ENCODE results near the gene SPATA24.

The SPATA24 gene

DNA sequence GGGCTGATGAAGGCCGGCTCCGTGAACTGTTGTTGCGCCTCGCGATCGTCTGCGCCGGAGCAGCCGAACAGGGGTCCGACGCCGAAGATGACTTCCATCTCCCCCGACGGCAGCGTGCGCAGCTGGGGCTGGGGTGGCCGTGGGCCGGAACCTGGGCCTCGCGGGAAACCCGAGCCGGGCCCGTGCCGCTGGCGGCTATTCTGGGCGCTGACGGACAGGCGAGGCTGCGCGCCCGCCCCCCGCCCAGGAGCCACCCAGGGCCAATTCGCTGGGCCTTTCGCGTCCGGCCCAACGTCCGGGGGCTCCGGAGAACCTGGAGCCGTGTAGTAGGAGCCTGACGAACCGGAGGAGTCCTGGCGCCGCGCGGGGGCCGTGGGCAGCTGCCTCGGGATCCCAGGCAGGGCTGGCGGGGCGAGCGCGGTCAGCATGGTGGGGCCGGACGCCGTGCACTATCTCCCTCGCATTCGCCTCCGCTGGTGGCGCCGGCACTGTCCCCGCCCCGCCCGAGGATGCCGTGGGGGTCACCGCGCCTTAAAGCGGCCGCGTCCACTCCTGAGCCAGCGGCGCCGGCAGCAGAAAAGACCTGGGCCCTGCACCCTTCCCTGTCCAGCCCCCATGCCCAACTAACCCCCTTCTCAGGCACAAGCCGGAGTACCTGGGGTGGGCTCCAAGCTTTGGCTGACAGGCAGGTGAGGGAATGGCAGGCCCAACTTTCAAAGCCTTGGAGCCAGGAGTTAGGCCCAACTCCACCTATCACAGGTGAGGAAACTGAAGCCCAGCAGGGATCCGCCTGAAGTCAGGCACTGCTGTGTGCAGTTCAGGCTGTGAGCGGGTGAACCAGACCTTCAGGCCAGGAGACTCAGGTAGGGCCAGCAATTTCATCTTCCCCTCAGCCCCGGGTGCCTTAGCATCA is 9.0 kb downstream of the SPATA24 start, which contains the start of gene PROB1:
TSS of gene PROB1 (minus strand) at position 451 of the 913 bp plus-strand sequence. CDS start at position 428, 23 bp downstream.
- no peak for ATAC-seq (ENCODE audit: insufficient read depth, low read depth)
- no peak within 1 kb of the TSS for H2AFZ ChIP-seq (ENCODE audit: low read depth, low read length)
- H4K20me1 ChIP-seq (ENCODE audit: insufficient read depth, low read length) = peaks cover 34% of the 10 kb centered on the region
- no peak within 1 kb of the TSS for H3K4me3 ChIP-seq (ENCODE audit: low read depth in 1 of 2, low read length in 2 of 2)
- no peak for DNase-seq
- peaks cover 39% of the 10 kb centered on the region for H3K36me3 ChIP-seq (ENCODE audit: insufficient read depth, low read length)
- no peaks in the 10 kb centered on the region for H3K9me3 ChIP-seq (ENCODE audit: insufficient read depth, low read length, severe bottlenecking)
- H3K4me2 ChIP-seq (ENCODE audit: insufficient read depth, low read length) = peak within 1 kb of the TSS; percentile 96
- TF ChIP-seq, protein P1, sequence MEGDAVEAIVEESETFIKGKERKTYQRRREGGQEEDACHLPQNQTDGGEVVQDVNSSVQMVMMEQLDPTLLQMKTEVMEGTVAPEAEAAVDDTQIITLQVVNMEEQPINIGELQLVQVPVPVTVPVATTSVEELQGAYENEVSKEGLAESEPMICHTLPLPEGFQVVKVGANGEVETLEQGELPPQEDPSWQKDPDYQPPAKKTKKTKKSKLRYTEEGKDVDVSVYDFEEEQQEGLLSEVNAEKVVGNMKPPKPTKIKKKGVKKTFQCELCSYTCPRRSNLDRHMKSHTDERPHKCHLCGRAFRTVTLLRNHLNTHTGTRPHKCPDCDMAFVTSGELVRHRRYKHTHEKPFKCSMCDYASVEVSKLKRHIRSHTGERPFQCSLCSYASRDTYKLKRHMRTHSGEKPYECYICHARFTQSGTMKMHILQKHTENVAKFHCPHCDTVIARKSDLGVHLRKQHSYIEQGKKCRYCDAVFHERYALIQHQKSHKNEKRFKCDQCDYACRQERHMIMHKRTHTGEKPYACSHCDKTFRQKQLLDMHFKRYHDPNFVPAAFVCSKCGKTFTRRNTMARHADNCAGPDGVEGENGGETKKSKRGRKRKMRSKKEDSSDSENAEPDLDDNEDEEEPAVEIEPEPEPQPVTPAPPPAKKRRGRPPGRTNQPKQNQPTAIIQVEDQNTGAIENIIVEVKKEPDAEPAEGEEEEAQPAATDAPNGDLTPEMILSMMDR (IDR thresholded peaks at IDR 0.05; ENCODE audit: borderline replicate concordance, extremely low read depth, low read length, poor library complexity, severe bottlenecking) = no peak
- TF ChIP-seq EZH2 (IDR thresholded peaks at IDR 0.05; ENCODE audit: borderline replicate concordance, low read depth, low read length, severe bottlenecking) = no peak
- H3K9ac ChIP-seq (ENCODE audit: low read depth, low read length) = peak within 1 kb of the TSS; percentile 87; the same call in 1 of the 2 replicates
- 0 out of 2 replicates have a peak within 1 kb of the TSS, but pooled peaks have one; percentile 35 for H3K27ac ChIP-seq (ENCODE audit: low read length)
- H3K4me1 ChIP-seq (ENCODE audit: insufficient read depth, low read length) = peaks cover 47% of the 10 kb centered on the region
- peaks cover 63% of the 10 kb centered on the region for H3K79me2 ChIP-seq (ENCODE audit: insufficient read depth, low read length)
- no peaks in the 10 kb centered on the region for H3K27me3 ChIP-seq (ENCODE audit: insufficient read depth, low read length, poor library complexity)

DNA sequence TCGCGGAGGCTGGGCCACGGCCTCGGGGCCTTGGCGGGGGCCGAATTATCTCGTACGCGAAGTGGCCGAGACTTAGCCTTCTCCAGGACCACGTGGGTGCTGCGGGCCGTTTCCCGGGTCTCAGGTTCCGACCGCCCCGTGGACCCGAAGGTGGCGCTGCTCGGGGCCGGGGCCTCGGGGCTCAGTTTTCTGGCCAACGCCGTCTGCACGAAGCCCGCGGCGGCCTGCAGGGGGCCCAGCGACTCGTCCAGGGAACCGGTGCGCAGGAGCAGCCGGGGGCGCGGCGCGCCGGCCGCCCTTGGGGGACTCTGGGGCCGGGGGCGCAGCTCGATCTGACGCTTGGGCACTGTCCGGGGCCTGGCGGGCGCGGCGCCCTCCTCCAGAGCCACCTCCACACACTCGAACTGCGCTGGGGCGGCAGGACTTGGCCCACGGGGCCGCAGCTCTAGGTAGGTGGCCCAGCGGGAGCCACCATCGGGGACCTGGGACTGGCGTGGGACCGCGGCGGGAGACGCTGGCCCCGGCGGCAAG is 9.7 kb downstream of the SPATA24 start:
- no peaks in the 10 kb centered on the region for H3K9me3 ChIP-seq (ENCODE audit: insufficient read depth, low read length, severe bottlenecking)
- no peak for TF ChIP-seq EZH2 (IDR thresholded peaks at IDR 0.05; ENCODE audit: borderline replicate concordance, low read depth, low read length, severe bottlenecking)
- TF ChIP-seq, protein P1 (IDR thresholded peaks at IDR 0.05; ENCODE audit: borderline replicate concordance, extremely low read depth, low read length, poor library complexity, severe bottlenecking) = no peak
- H3K9ac ChIP-seq (ENCODE audit: low read depth, low read length) = peak overlapping the region; percentile 87; the same call in 1 of the 2 replicates
- peaks cover 42% of the 10 kb centered on the region for H3K36me3 ChIP-seq (ENCODE audit: insufficient read depth, low read length)
- peaks cover 69% of the 10 kb centered on the region for H3K79me2 ChIP-seq (ENCODE audit: insufficient read depth, low read length)
- H4K20me1 ChIP-seq (ENCODE audit: insufficient read depth, low read length) = peaks cover 34% of the 10 kb centered on the region
- no peak overlapping the region for H3K4me3 ChIP-seq (ENCODE audit: low read depth in 1 of 2, low read length in 2 of 2)
- H2AFZ ChIP-seq (ENCODE audit: low read depth, low read length) = no peak overlapping the region
- H3K27me3 ChIP-seq (ENCODE audit: insufficient read depth, low read length, poor library complexity) = no peaks in the 10 kb centered on the region
- no peak for ATAC-seq (ENCODE audit: insufficient read depth, low read depth)
- peaks cover 54% of the 10 kb centered on the region for H3K4me1 ChIP-seq (ENCODE audit: insufficient read depth, low read length)
- H3K4me2 ChIP-seq (ENCODE audit: insufficient read depth, low read length) = peak overlapping the region; percentile 96
- no peak overlapping the region for H3K27ac ChIP-seq (ENCODE audit: low read length)
- DNase-seq = no peak

DNA sequence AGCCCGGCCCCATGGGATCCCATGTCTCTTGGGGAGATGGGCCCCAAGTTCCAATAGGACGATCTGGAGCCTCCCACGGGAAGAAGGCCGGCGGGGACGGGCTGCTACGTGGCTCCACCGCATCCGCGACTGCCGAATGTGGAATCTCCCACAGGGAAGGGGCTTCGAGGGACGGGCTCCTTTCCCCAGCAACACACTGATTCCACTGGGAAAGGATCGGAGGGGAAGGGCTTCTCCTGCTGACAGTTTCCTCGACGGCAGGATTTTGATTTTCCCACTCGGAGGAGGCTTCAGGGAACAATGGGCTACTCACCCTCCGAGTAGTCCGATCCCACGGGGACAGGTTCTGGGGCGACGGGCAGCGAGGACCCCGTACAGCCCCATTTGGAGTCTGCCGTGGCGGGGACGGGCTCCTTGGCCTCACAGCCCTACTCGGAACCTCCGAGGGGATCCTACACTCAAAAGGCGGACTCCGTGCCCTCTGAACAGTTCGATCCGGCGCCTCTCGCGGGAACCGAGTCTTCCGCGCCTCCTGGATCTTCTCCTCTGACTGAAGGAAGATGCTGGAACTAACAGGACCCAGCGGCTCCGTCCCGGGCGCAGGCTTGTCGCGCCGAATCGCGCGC is 10.3 kb downstream of the SPATA24 start:
- H2AFZ ChIP-seq (ENCODE audit: low read depth, low read length) = peak overlapping the region; percentile 70; the same call in 1 of the 2 replicates
- H3K36me3 ChIP-seq (ENCODE audit: insufficient read depth, low read length) = peaks cover 46% of the 10 kb centered on the region
- no peaks in the 10 kb centered on the region for H3K9me3 ChIP-seq (ENCODE audit: insufficient read depth, low read length, severe bottlenecking)
- H3K4me2 ChIP-seq (ENCODE audit: insufficient read depth, low read length) = peak overlapping the region; percentile 96
- peak overlapping the region; percentile 65 to 75; a peak in 3 of 4 replicates for H3K4me3 ChIP-seq (ENCODE audit: low read depth in 1 of 2, low read length in 2 of 2)
- H3K9ac ChIP-seq (ENCODE audit: low read depth, low read length) = peak overlapping the region; percentile 87
- H3K79me2 ChIP-seq (ENCODE audit: insufficient read depth, low read length) = peaks cover 75% of the 10 kb centered on the region
- no peak for DNase-seq
- H3K4me1 ChIP-seq (ENCODE audit: insufficient read depth, low read length) = peaks cover 59% of the 10 kb centered on the region
- ATAC-seq (ENCODE audit: insufficient read depth, low read depth) = no peak
- peak overlapping the region; percentile 99 for H3K27ac ChIP-seq (ENCODE audit: low read length)
- H3K27me3 ChIP-seq (ENCODE audit: insufficient read depth, low read length, poor library complexity) = no peaks in the 10 kb centered on the region
- no peak for TF ChIP-seq EZH2 (IDR thresholded peaks at IDR 0.05; ENCODE audit: borderline replicate concordance, low read depth, low read length, severe bottlenecking)
- TF ChIP-seq, protein P1 (IDR thresholded peaks at IDR 0.05; ENCODE audit: borderline replicate concordance, extremely low read depth, low read length, poor library complexity, severe bottlenecking) = no peak
- peaks cover 34% of the 10 kb centered on the region for H4K20me1 ChIP-seq (ENCODE audit: insufficient read depth, low read length)
